ENCODE results near the gene PDE12.

Gene PDE12

DNA sequence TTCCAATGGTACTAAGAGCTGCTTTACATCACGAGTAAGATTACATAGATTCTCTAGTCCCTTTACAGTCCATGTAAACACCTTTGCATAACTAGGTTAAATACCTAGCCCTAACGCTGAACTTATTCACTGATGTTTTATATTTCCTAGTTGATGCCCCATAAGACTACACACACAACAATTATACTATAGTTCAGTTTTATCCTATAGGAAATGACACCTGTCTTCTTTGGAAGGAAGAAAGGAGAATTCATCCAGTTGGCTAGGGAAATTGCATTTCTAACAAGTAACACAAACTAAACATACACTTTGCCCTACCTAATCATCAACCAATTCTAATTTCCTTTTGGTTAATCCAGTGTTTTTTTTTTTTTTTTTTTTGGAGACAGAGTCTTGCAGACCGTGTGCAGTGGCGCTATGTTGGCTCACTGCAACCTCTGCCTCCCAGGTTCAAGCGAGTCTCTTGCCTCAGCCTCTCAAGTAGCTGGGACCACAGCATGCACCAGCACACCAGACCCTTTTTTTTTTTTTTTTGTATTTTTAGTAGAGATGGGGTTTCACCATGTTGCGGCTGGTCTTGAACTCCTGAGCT is 13.9 kb downstream of the PDE12 start:
- Histone ChIP-seq H3K4me1 (ENCODE audit: control insufficient read depth in 2 of 2, insufficient read depth in 1 of 2, low read depth in 1 of 2, low read length in 2 of 2) (no peaks in the 10 kb centered on the region), H3K4me2 (ENCODE audit: insufficient read depth, low read length, poor library complexity, severe bottlenecking) (no peak overlapping the region), H3K27me3 (ENCODE audit: control insufficient read depth in 3 of 3, insufficient read depth in 3 of 3, low read depth in 1 of 3, low read length in 3 of 3) (no peaks in the 10 kb centered on the region), H3K4ac (ENCODE audit: low read length) (no peak overlapping the region), H2BK15ac (ENCODE audit: low read length) (no peak overlapping the region), H2BK12ac (ENCODE audit: low read length) (no peak overlapping the region), H3K23ac (ENCODE audit: low read depth, low read length, poor library complexity) (no peak overlapping the region), H3K18ac (ENCODE audit: low read length) (no peak overlapping the region), H2BK120ac (ENCODE audit: low read depth, low read length) (no peak overlapping the region), H2AFZ (ENCODE audit: low read length) (no peak overlapping the region), H4K8ac (ENCODE audit: low read depth, low read length) (no peak overlapping the region), H3K4me3 (ENCODE audit: low read length in 2 of 2) (no peak overlapping the region), H3K36me3 (replicated peaks in 1 of 2; ENCODE audit: control insufficient read depth in 2 of 2, insufficient read depth in 2 of 2, low read length in 2 of 2) (peaks cover 8 to 95% of the 10 kb centered on the region in 2 donors), H2BK5ac (ENCODE audit: low read length) (no peak overlapping the region), H4K91ac (ENCODE audit: low read depth, low read length, poor library complexity) (no peak overlapping the region), H3K9ac (ENCODE audit: low read depth, low read length, poor library complexity) (no peak overlapping the region), H2AK5ac (ENCODE audit: low read depth, low read length) (no peak overlapping the region), H3K79me1 (ENCODE audit: low read depth, low read length) (peaks cover 3% of the 10 kb centered on the region), H3K27ac (replicated peaks; ENCODE audit: low read length) (no peak overlapping the region), H3K9me3 (replicated peaks in 1 of 2; ENCODE audit: control insufficient read depth in 2 of 2, insufficient read depth in 1 of 2, low read depth in 1 of 2, low read length in 2 of 2) (no peaks in the 10 kb centered on the region), H3K14ac (ENCODE audit: low read length) (no peak overlapping the region)
- no CpG with 5 or more reads among the region's 6 CpGs for WGBS, 2 donors (ENCODE audit: extremely low coverage in 2 of 2, insufficient read length in 2 of 2, insufficient replicate concordance in 1 of 2)
- no peak for DNase-seq (ENCODE audit: low spot score)

DNA sequence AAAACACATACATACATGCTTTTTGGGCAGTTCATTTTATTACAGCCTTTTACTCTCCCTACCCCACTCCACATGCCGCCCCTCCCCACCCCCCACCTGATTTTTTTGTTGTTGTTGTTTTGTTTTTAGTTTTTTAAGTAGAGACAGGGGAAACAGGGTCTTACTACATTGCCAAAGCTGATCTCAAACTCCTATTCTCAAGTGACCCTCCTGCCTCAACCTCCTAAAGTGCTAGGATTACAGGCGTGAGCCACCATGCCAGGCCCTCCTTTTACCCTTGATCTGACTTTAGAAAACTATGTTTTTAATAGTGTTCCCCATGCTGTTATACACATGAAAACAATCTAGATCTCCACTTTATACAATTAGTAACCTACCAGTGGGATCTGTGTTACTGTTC is 14.8 kb downstream of the PDE12 start:
- no peaks in the 10 kb centered on the region for H3K27me3 ChIP-seq (ENCODE audit: control insufficient read depth in 3 of 3, insufficient read depth in 3 of 3, low read depth in 1 of 3, low read length in 3 of 3)
- WGBS, 2 donors (ENCODE audit: extremely low coverage in 2 of 2, insufficient read length in 2 of 2, insufficient replicate concordance in 1 of 2): no CpG with 5 or more reads among the region's 2 CpGs
- peaks cover 8 to 95% of the 10 kb centered on the region in 2 donors for H3K36me3 ChIP-seq (replicated peaks in 1 of 2; ENCODE audit: control insufficient read depth in 2 of 2, insufficient read depth in 2 of 2, low read length in 2 of 2)

DNA sequence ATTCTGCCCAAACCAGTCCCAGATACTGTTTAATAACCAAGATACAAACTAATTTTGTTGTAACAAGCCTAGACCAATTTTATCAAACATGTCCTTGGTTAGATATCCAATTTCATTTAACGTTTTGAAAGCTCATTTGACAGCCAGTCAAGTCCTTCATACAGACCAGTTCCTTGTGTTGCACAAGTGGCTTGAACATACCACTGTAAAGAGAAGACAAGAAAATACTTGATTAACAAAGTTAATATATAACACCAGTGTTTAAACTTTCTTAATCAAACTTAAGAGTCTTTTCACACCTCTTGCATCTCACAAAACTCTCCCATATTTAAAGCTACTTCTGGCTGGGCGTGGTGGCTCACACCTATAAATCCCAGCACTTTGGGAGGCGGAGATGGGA is 16.0 kb downstream of the PDE12 start:
- Histone ChIP-seq H3K4me2 (ENCODE audit: insufficient read depth, low read length, poor library complexity, severe bottlenecking) (no peak overlapping the region), H2BK12ac (ENCODE audit: low read length) (no peak overlapping the region), H3K23ac (ENCODE audit: low read depth, low read length, poor library complexity) (no peak overlapping the region), H3K27ac (replicated peaks; ENCODE audit: low read length) (no peak overlapping the region), H3K18ac (ENCODE audit: low read length) (no peak overlapping the region), H3K4me3 (ENCODE audit: low read length in 2 of 2) (no peak overlapping the region), H2AFZ (ENCODE audit: low read length) (no peak overlapping the region), H3K9me3 (replicated peaks in 1 of 2; ENCODE audit: control insufficient read depth in 2 of 2, insufficient read depth in 1 of 2, low read depth in 1 of 2, low read length in 2 of 2) (no peaks in the 10 kb centered on the region), H4K91ac (ENCODE audit: low read depth, low read length, poor library complexity) (no peak overlapping the region), H3K36me3 (replicated peaks in 1 of 2; ENCODE audit: control insufficient read depth in 2 of 2, insufficient read depth in 2 of 2, low read length in 2 of 2) (peaks cover 8 to 96% of the 10 kb centered on the region in 2 donors), H3K4ac (ENCODE audit: low read length) (no peak overlapping the region), H2BK5ac (ENCODE audit: low read length) (no peak overlapping the region), H2BK15ac (ENCODE audit: low read length) (no peak overlapping the region), H3K79me1 (ENCODE audit: low read depth, low read length) (peaks cover 3% of the 10 kb centered on the region), H3K4me1 (ENCODE audit: control insufficient read depth in 2 of 2, insufficient read depth in 1 of 2, low read depth in 1 of 2, low read length in 2 of 2) (no peaks in the 10 kb centered on the region), H3K14ac (ENCODE audit: low read length) (no peak overlapping the region), H2AK5ac (ENCODE audit: low read depth, low read length) (no peak overlapping the region), H3K9ac (ENCODE audit: low read depth, low read length, poor library complexity) (no peak overlapping the region), H3K27me3 (ENCODE audit: control insufficient read depth in 3 of 3, insufficient read depth in 3 of 3, low read depth in 1 of 3, low read length in 3 of 3) (no peaks in the 10 kb centered on the region), H2BK120ac (ENCODE audit: low read depth, low read length) (no peak overlapping the region), H4K8ac (ENCODE audit: low read depth, low read length) (no peak overlapping the region)
- WGBS, 2 donors (ENCODE audit: extremely low coverage in 2 of 2, insufficient read length in 2 of 2, insufficient replicate concordance in 1 of 2): no CpG with 5 or more reads among the region's 3 CpGs
- no peak for DNase-seq (ENCODE audit: low spot score)

More for the DNA sequence above, 14.8 kb downstream of the PDE12 start:
- Histone ChIP-seq H3K4me1 (ENCODE audit: control insufficient read depth in 2 of 2, insufficient read depth in 1 of 2, low read depth in 1 of 2, low read length in 2 of 2) (no peaks in the 10 kb centered on the region), H3K9me3 (replicated peaks in 1 of 2; ENCODE audit: control insufficient read depth in 2 of 2, insufficient read depth in 1 of 2, low read depth in 1 of 2, low read length in 2 of 2) (no peaks in the 10 kb centered on the region), H3K18ac (ENCODE audit: low read length) (no peak overlapping the region), H3K79me1 (ENCODE audit: low read depth, low read length) (peaks cover 3% of the 10 kb centered on the region), H4K91ac (ENCODE audit: low read depth, low read length, poor library complexity) (no peak overlapping the region), H3K14ac (ENCODE audit: low read length) (no peak overlapping the region), H2BK5ac (ENCODE audit: low read length) (no peak overlapping the region), H3K4me2 (ENCODE audit: insufficient read depth, low read length, poor library complexity, severe bottlenecking) (no peak overlapping the region), H2BK12ac (ENCODE audit: low read length) (no peak overlapping the region), H4K8ac (ENCODE audit: low read depth, low read length) (no peak overlapping the region), H3K23ac (ENCODE audit: low read depth, low read length, poor library complexity) (no peak overlapping the region), H2AFZ (ENCODE audit: low read length) (no peak overlapping the region), H3K27ac (replicated peaks; ENCODE audit: low read length) (no peak overlapping the region), H3K4me3 (ENCODE audit: low read length in 2 of 2) (no peak overlapping the region), H3K9ac (ENCODE audit: low read depth, low read length, poor library complexity) (no peak overlapping the region), H2BK120ac (ENCODE audit: low read depth, low read length) (no peak overlapping the region), H3K4ac (ENCODE audit: low read length) (no peak overlapping the region), H2AK5ac (ENCODE audit: low read depth, low read length) (no peak overlapping the region), H2BK15ac (ENCODE audit: low read length) (no peak overlapping the region)
- DNase-seq (ENCODE audit: low spot score): no peak

DNA sequence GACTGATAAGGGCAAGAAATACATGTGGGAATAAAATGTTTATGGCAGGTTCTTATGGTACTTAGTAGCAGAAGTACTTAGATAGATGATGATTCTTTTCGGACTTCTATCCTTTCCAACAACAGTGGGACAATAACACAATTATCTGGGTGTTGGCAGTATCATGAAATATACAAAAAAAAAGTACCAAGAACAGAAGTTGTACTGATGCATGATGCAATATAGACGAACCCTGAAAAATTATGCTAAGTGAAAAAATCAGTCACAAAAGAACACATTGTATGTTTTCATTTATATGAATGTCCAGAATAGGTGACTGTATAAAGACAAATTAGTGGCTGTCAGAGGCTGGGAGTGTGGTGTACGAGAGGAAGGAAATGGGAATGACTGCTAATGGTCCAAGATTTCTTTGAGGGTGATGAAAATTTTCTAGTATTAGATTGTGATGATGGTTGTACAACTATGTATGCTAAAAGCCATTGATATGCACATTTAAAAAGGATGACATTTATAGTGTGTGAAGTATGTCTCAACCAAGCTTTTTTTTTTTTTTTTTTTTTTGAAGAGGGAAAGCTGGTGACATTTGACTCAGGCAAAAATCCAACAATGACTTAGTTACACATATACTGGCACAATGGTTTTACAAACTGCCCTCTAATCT is 20.0 kb downstream of the PDE12 start:
- no peak overlapping the region for H3K18ac ChIP-seq (ENCODE audit: low read length)
- no peak overlapping the region for H3K4me2 ChIP-seq (ENCODE audit: insufficient read depth, low read length, poor library complexity, severe bottlenecking)
- H2BK5ac ChIP-seq (ENCODE audit: low read length): no peak overlapping the region
- H3K36me3 ChIP-seq (replicated peaks in 1 of 2; ENCODE audit: control insufficient read depth in 2 of 2, insufficient read depth in 2 of 2, low read length in 2 of 2): peaks cover 15 to 98% of the 10 kb centered on the region in 2 donors
- H4K91ac ChIP-seq (ENCODE audit: low read depth, low read length, poor library complexity): no peak overlapping the region
- H2BK12ac ChIP-seq (ENCODE audit: low read length): no peak overlapping the region
- H3K14ac ChIP-seq (ENCODE audit: low read length): no peak overlapping the region
- H3K27me3 ChIP-seq (ENCODE audit: control insufficient read depth in 3 of 3, insufficient read depth in 3 of 3, low read depth in 1 of 3, low read length in 3 of 3): no peaks in the 10 kb centered on the region
- H2AFZ ChIP-seq (ENCODE audit: low read length): no peak overlapping the region
- no peak overlapping the region for H3K9ac ChIP-seq (ENCODE audit: low read depth, low read length, poor library complexity)
- no peak overlapping the region for H2AK5ac ChIP-seq (ENCODE audit: low read depth, low read length)
- no peak for DNase-seq (ENCODE audit: low spot score)
- H3K9me3 ChIP-seq (replicated peaks in 1 of 2; ENCODE audit: control insufficient read depth in 2 of 2, insufficient read depth in 1 of 2, low read depth in 1 of 2, low read length in 2 of 2): no peaks in the 10 kb centered on the region
- H2BK120ac ChIP-seq (ENCODE audit: low read depth, low read length): no peak overlapping the region
- no peaks in the 10 kb centered on the region for H3K4me1 ChIP-seq (ENCODE audit: control insufficient read depth in 2 of 2, insufficient read depth in 1 of 2, low read depth in 1 of 2, low read length in 2 of 2)
- no peak overlapping the region for H3K27ac ChIP-seq (replicated peaks; ENCODE audit: low read length)
- no peak overlapping the region for H4K8ac ChIP-seq (ENCODE audit: low read depth, low read length)
- H3K4ac ChIP-seq (ENCODE audit: low read length): no peak overlapping the region
- H3K23ac ChIP-seq (ENCODE audit: low read depth, low read length, poor library complexity): no peak overlapping the region
- no peak overlapping the region for H3K4me3 ChIP-seq (ENCODE audit: low read length in 2 of 2)
- no CpG with 5 or more reads among the region's 3 CpGs for WGBS, 2 donors (ENCODE audit: extremely low coverage in 2 of 2, insufficient read length in 2 of 2, insufficient replicate concordance in 1 of 2)
- H2BK15ac ChIP-seq (ENCODE audit: low read length): no peak overlapping the region
- H3K79me1 ChIP-seq (ENCODE audit: low read depth, low read length): peaks cover 3% of the 10 kb centered on the region
